Gastrocnemius medialis (tissue), 4 donors: ENCODE data around the gene CTIF. TPM values are rescaled to one million over a fixed set of nuclear protein-coding genes. Genes with fewer than 3 reads are reported as not detected.

Experiments used
- ATAC-seq, 2 donors: fragments of 150-250 bp; one replicate each; pipeline ENCODE4 v1.9.1; 2016
- DNase-seq, 2 donors: peaks; one replicate each; pipeline ENCODE4 v3.0.0-alpha.2; 2019
- H3K27ac ChIP-seq, 4 donors: fragments of 200-600 bp; sonication (generic); 1 replicate in 1 of 4; 2 replicates in 3 of 4; pipeline ENCODE4 v1.5.1; 2016 to 2018; ENCODE audit warnings: mild to moderate bottlenecking in 2 of 4, moderate library complexity in 1 of 4
- H3K27me3 ChIP-seq, 3 donors: fragments of 200-600 bp; sonication (generic) in 2 of 3; 1 replicate in 1 of 3; 2 replicates in 2 of 3; pipeline versions ENCODE4 v1.5.1 to v1.6.0; 2016 to 2019; ENCODE audit warnings: mild to moderate bottlenecking in 1 of 3, moderate library complexity in 1 of 3
- H3K36me3 ChIP-seq, 2 donors: fragments of 200-600 bp; sonication (generic) in 1 of 2; one replicate each; pipeline ENCODE4 v1.5.1; 2017 to 2018
- H3K4me1 ChIP-seq, 2 donors: fragments of 200-600 bp; sonication (generic) in 1 of 2; one replicate each; pipeline ENCODE4 v1.5.1; 2016 to 2017; ENCODE audit warnings: mild to moderate bottlenecking in 2 of 2
- H3K4me3 ChIP-seq, 4 donors: fragments of 200-600 bp; sonication (generic) in 3 of 4; 1 replicate in 1 of 4; 2 replicates in 3 of 4; pipeline ENCODE4 v1.5.1; 2016 to 2019; ENCODE audit warnings: mild to moderate bottlenecking in 2 of 4
- H3K9me3 ChIP-seq, 3 donors: fragments of 200-600 bp; sonication (generic) in 2 of 3; 1 replicate in 1 of 3; 2 replicates in 2 of 3; pipeline ENCODE4 v1.5.1; 2016 to 2019
- POLR2A ChIP-seq, 2 donors: fragments of 450-650 bp; IDR thresholded peaks; one replicate each; pipeline ENCODE4 v1.6.1; 2017; ENCODE audit warnings: antibody characterized with exemption in 2 of 2, mild to moderate bottlenecking in 2 of 2, moderate library complexity in 2 of 2
- in situ Hi-C, 4 donors: fragments of 200-750 bp; cut with MboI; loops; one replicate each; pipeline versions ENCODE4 v1.15.0 to v1.8.0; 2017; ENCODE audit warnings: low sequenced_read_pairs in 4 of 4
- intact Hi-C: fragments of 100-400 bp; cut with DNase I; formaldehyde crosslinking; loops from one replicate; pipeline ENCODE4 v1.15.1; 2023; ENCODE audit warnings: low total_unique reads
- total RNA-seq, 4 donors: library from RNA; depleted of rRNA; stranded (reverse); fragments of >200 nt; gene quantifications; one replicate each; pipeline versions ENCODE4 v1.1.0 to v1.2.3, GENCODE V29; 2016
- TF ChIP-seq, protein P1 (sequence below), 5 experiments: fragments of 450-650 bp in 3 of 5; fragments of 200-600 bp in 2 of 5; sonication (generic) in 2 of 5; IDR thresholded peaks in 4 of 5; conservative IDR thresholded peaks in 1 of 5; 1 replicate in 4 of 5; 2 replicates in 1 of 5; pipeline ENCODE4 v1.5.1; 2016 to 2019; ENCODE audit warnings: antibody characterized with exemption in 5 of 5, mild to moderate bottlenecking in 3 of 5, moderate library complexity in 3 of 5

The CTIF gene
- total RNA-seq, 4 donors from 2014 or later, result 20.2 to 35.4 (median 23.1) TPM

DNA sequence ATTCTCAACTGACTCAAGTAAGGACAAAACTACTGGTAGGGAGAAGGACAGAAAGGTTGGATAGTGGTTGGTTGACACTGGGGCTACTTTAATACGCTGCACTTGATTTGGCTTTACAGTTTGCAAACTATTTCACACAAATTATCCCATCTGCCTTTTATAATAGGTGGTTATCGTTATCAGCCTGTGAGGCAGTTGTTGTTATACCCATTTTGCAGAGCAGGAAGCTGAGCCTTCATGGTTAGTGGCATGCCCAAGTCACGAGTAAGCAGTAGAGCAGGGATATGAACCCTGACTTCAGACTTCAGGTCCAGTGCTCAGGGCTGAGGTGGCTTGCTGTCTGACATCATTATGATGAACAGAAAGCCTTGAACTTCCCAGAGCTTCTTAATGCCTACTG is 5.3 kb downstream of the CTIF start:
- TF ChIP-seq POLR2A (IDR thresholded peaks at IDR 0.05), result no peak
- TF ChIP-seq, protein P1, sequence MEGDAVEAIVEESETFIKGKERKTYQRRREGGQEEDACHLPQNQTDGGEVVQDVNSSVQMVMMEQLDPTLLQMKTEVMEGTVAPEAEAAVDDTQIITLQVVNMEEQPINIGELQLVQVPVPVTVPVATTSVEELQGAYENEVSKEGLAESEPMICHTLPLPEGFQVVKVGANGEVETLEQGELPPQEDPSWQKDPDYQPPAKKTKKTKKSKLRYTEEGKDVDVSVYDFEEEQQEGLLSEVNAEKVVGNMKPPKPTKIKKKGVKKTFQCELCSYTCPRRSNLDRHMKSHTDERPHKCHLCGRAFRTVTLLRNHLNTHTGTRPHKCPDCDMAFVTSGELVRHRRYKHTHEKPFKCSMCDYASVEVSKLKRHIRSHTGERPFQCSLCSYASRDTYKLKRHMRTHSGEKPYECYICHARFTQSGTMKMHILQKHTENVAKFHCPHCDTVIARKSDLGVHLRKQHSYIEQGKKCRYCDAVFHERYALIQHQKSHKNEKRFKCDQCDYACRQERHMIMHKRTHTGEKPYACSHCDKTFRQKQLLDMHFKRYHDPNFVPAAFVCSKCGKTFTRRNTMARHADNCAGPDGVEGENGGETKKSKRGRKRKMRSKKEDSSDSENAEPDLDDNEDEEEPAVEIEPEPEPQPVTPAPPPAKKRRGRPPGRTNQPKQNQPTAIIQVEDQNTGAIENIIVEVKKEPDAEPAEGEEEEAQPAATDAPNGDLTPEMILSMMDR (IDR thresholded peaks at IDR 0.05 in 4 of 5, conservative IDR thresholded peaks at IDR 0.05 in 1 of 5), result no peak
- no peak overlapping the region for H3K4me3 ChIP-seq
- intact Hi-C loops (loop anchor here (5.0 to 10.0 kb wide), 7 partner anchors 221 to 1741 kb away; partner anchors contain the start of genes ACAA2, C18orf32, CXXC1 and MBD1), in situ Hi-C loops (loop anchor here in 1 of 4 donors (25.0 kb wide), 1 partner anchor 393 kb away; no protein-coding TSS in a partner anchor)
- no peaks in the 10 kb centered on the region for H3K27me3 ChIP-seq
- H3K9me3 ChIP-seq, result no peaks in the 10 kb centered on the region
- DNase-seq (no peak), ATAC-seq (no peak)
- peaks cover 55 to 73% of the 10 kb centered on the region in 2 donors for H3K4me1 ChIP-seq
- H3K36me3 ChIP-seq, result no peaks in the 10 kb centered on the region
- H3K27ac ChIP-seq, result no peak overlapping the region

DNA sequence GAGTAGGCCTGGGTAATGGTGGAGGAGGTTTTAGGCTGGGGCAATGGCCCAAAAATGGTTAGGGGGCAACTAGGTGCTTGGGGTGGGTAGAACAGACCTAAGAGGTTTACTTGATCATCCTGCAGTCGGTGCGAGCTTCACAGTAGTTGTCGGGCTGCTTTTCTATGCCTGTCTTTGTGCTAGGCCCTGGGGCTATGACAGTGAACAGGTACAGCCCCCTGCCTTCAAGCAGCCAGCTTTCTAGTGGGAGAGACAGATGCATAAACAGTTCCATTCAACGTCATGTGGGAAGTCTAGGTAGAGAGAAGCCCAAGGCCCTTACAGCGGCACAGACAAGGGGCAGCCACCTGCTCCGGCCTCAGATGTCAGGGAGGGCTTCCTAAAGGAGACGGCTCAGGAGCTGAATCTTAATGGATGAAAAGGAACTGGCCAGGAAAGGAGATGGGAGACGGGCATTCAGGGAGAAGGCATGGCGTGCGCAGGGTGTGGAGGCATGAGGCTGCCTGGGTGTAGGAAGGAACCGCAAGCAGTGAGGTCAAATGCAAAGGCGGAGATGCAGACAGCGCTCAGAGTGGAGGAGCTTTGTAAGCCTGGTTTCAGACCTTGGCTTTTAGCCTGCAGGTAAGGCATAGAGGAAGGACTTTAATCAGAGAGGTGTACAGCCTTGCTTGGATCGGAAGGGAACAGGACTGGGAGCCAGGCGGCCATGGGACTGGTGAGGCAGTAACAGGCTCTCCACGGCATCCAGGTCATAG is 6.0 kb downstream of the CTIF start:
- in situ Hi-C loops (loop anchor here in 1 of 4 donors (25.0 kb wide), 1 partner anchor 392 kb away; no protein-coding TSS in a partner anchor), intact Hi-C loops (loop anchor here (5.0 to 10.0 kb wide), 9 partner anchors 57 to 1740 kb away; partner anchors contain the start of genes ACAA2, C18orf32, CXXC1 and MBD1)
- DNase-seq, result no peak
- Histone ChIP-seq H3K4me1 (peaks cover 55 to 73% of the 10 kb centered on the region in 2 donors), H3K36me3 (no peaks in the 10 kb centered on the region), H3K9me3 (no peaks in the 10 kb centered on the region), H3K27ac (peak overlapping the region; percentile 53 to 77 (median 72)), H3K4me3 (no peak overlapping the region), H3K27me3 (no peaks in the 10 kb centered on the region)
- ATAC-seq, result no peak
- no peak for TF ChIP-seq POLR2A (IDR thresholded peaks at IDR 0.05)
- TF ChIP-seq, protein P1 (IDR thresholded peaks at IDR 0.05 in 4 of 5, conservative IDR thresholded peaks at IDR 0.05 in 1 of 5), result no peak

DNA sequence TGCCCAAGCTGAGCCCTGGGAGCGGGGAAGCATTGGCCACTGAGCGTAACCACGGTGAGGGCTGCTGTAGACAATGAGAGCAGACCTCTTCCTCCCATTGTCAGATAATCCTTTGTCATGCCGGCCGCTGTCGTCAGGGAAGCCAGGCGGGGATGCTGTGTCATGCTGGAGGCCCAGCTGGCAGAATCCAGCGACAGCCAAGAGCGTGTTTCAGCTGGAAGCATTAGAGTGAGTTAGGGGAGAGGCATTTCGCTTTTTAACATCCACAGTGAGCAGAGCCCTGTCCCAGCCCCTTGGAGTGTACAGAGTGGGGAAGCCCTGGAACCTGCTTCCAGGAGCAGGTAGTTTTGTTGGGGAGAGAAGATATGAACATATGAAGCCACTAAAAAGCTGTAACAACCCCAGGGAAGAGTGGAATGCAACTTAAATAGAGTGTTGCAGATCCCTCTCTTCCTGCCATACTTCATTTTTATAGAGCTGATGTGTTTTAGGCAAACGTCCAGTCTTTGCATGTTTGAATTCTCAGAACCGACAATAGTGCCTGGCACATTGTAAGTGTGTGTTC is 7.0 kb downstream of the CTIF start:
- Histone ChIP-seq H3K36me3 (no peaks in the 10 kb centered on the region), H3K4me1 (peaks cover 55 to 73% of the 10 kb centered on the region in 2 donors), H3K27ac (peak overlapping the region; percentile 53 to 77 (median 72)), H3K9me3 (no peaks in the 10 kb centered on the region), H3K27me3 (no peaks in the 10 kb centered on the region), H3K4me3 (no peak overlapping the region)
- ATAC-seq (peak in 1 of 2 donors; percentile 25), DNase-seq (peak; percentile 23 to 70)
- intact Hi-C loops (loop anchor here (5.0 to 10.0 kb wide), 7 partner anchors 56 to 1739 kb away; partner anchors contain the start of genes ACAA2, C18orf32, CXXC1 and MBD1), in situ Hi-C loops (loop anchor here in 1 of 4 donors (25.0 kb wide), 1 partner anchor 391 kb away; no protein-coding TSS in a partner anchor)
- TF ChIP-seq POLR2A (IDR thresholded peaks at IDR 0.05), result no peak
- TF ChIP-seq, protein P1 (IDR thresholded peaks at IDR 0.05 in 4 of 5, conservative IDR thresholded peaks at IDR 0.05 in 1 of 5), result no peak

DNA sequence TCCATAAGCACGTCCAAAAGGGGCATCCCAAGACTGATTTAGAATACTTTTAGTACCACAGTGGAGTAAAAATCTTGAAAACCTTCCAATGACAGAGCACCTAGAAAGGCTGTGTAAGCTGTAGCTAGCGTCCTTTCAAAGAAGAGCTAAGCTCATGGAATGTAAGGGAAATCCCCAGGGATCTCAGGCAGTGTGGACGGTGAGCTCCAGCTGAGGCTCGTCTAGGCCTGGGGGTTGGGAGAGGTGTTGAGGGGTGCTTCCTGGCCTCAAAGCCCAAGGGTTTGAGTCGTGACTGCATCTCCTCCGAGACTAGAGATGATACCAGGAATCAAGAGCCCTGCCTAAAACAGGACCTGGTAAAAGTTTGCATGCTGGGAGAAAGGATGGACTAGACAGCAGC is 7.6 kb downstream of the CTIF start:
- Histone ChIP-seq H3K27me3 (no peaks in the 10 kb centered on the region), H3K9me3 (no peaks in the 10 kb centered on the region), H3K27ac (peak overlapping the region; percentile 53 to 77 (median 72)), H3K36me3 (no peaks in the 10 kb centered on the region), H3K4me1 (peaks cover 54 to 72% of the 10 kb centered on the region in 2 donors), H3K4me3 (no peak overlapping the region)
- ATAC-seq, result no peak
- in situ Hi-C loops (loop anchor here in 1 of 4 donors (25.0 kb wide), 1 partner anchor 391 kb away; no protein-coding TSS in a partner anchor), intact Hi-C loops (loop anchor here (5.0 to 10.0 kb wide), 7 partner anchors 56 to 1738 kb away; partner anchors contain the start of genes ACAA2, C18orf32, CXXC1 and MBD1)
- TF ChIP-seq POLR2A (IDR thresholded peaks at IDR 0.05), result no peak
- TF ChIP-seq, protein P1 (IDR thresholded peaks at IDR 0.05 in 4 of 5, conservative IDR thresholded peaks at IDR 0.05 in 1 of 5), result no peak
- DNase-seq, result no peak
